OCI-LY3 (cell line): ENCODE measurements around the gene GFAP.

Experiments
- H2AFZ ChIP-seq: fragments of 200-600, 300-600 bp; shearing (Covaris generic); 2 replicates; pipeline ENCODE4 v1.6.0; 2014; ENCODE audit warnings: antibody characterized with exemption, low read depth, low read length
- H3K27ac ChIP-seq: fragments of 200-600, 300-600 bp; sonication (generic); 2 replicates; pipeline ENCODE4 v1.5.1; 2014; ENCODE audit warnings: mild to moderate bottlenecking, low read length, moderate library complexity, mixed read lengths
- H3K27me3 ChIP-seq: fragments of 200-600, 300-600 bp; sonication (generic); 2 replicates; pipeline ENCODE4 v1.6.1; 2014; ENCODE audit warnings: low read depth, low read length, mixed read lengths
- H3K36me3 ChIP-seq: fragments of 200-600, 300-600 bp; sonication (generic); replicated peaks from 2 replicates; pipeline ENCODE3; 2014; ENCODE audit warnings: low read depth, low read length, mixed read lengths
- H3K4me1 ChIP-seq: fragments of 300-600, 200-600 bp; sonication (generic); 2 replicates; pipeline ENCODE4 v1.6.1; 2014; ENCODE audit warnings: low read length, mixed read lengths
- H3K4me2 ChIP-seq: fragments of 200-600, 300-600 bp; sonication (generic); 2 replicates; pipeline ENCODE4 v1.6.1; 2014; ENCODE audit warnings: low read length, mixed read lengths
- H3K4me3 ChIP-seq: fragments of 300-600, 200-600 bp; sonication (generic); 2 replicates; pipeline ENCODE4 v1.5.1; 2014; ENCODE audit warnings: antibody characterized with exemption, mild to moderate bottlenecking, low read length, moderate library complexity
- H3K79me2 ChIP-seq: fragments of 300-600, 200-600 bp; shearing (Covaris generic); 2 replicates; pipeline ENCODE4 v1.6.1; 2014; ENCODE audit warnings: mild to moderate bottlenecking, low read length, mixed read lengths
- H3K9ac ChIP-seq: fragments of 300-600, 200-600 bp; shearing (Covaris generic); 2 replicates; pipeline ENCODE4 v1.6.0; 2014; ENCODE audit warnings: mild to moderate bottlenecking, low read length, moderate library complexity
- H3K9me3 ChIP-seq: fragments of 200-600, 300-600 bp; shearing (Covaris generic); 2 replicates; pipeline ENCODE4 v1.6.1; 2014; ENCODE audit warnings: low read length, mixed read lengths; ENCODE audit not compliant: insufficient read depth
- H4K20me1 ChIP-seq: fragments of 200-600, 300-600 bp; sonication (generic); 2 replicates; pipeline ENCODE4 v1.6.1; 2016; ENCODE audit warnings: low read length, mixed read lengths; ENCODE audit not compliant: insufficient read depth
- CTCF ChIP-seq: fragments of 200-600, 300-600 bp; sonication (generic); IDR thresholded peaks from 2 replicates; pipeline ENCODE4 v1.5.1; 2014; ENCODE audit warnings: antibody characterized with exemption, low read length, low read depth
- EZH2phosphoT487 ChIP-seq: fragments of 200-600 bp; shearing (Covaris generic); IDR thresholded peaks from 2 replicates; pipeline ENCODE4 v1.6.1; 2018; ENCODE audit warnings: antibody characterized with exemption, mixed run types, low read depth

Gene GFAP

DNA sequence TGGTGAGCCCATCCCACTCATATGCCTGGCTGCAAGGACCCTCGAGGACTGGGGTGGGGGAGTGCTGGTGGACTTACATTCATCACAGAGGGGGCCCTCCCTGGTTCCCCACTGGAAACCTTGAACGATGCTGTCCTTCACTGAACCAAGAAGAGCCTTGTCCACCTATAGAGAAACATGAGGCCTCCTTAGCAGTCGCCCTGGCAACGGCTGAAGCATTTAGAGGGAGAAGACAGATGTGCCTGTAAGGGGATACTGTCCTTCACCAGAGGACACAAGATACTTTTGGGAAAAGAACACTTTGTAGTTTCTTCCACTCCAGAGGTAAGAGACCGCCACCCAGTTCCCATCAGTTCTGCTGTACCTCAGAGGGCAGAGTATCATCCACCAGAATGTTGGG lies 61.1 kb downstream of the GFAP start:
- Histone ChIP-seq H4K20me1 (no peaks in the 10 kb centered on the region), H3K9me3 (no peaks in the 10 kb centered on the region), H3K4me2 (no peak overlapping the region), H3K4me1 (no peaks in the 10 kb centered on the region), H3K36me3 (peaks cover 54% of the 10 kb centered on the region), H2AFZ (no peak overlapping the region), H3K4me3 (no peak overlapping the region), H3K9ac (no peak overlapping the region), H3K27me3 (no peaks in the 10 kb centered on the region), H3K79me2 (no peaks in the 10 kb centered on the region), H3K27ac (no peak overlapping the region)
- TF ChIP-seq CTCF: no peak
- no peak for TF ChIP-seq EZH2phosphoT487
